T47D (cell line): ENCODE measurements around the gene BRME1.
A peak's percentile ranks its signal among the peaks of the same experiment; 100 is the strongest.

Source experiments
- DNase-seq, 2 experiments: peaks; one replicate each; pipeline versions ENCODE4 v3.0.0 to v3.0.0-alpha.2; 2011 to 2012; ENCODE audit warnings: low read depth in 1 of 2, low spot score in 1 of 2
- JUND ChIP-seq: IDR thresholded peaks from 2 replicates; pipeline ENCODE4 v1.6.1; 2012; ENCODE audit warnings: low read depth
- in situ Hi-C: cut with HindIII; loops from 2 replicates; pipeline ENCODE4 v1.10.0; 2016; ENCODE audit warnings: low sequenced_read_pairs, low pct_unique_long_range_greater_than_20kb

Gene BRME1

DNA sequence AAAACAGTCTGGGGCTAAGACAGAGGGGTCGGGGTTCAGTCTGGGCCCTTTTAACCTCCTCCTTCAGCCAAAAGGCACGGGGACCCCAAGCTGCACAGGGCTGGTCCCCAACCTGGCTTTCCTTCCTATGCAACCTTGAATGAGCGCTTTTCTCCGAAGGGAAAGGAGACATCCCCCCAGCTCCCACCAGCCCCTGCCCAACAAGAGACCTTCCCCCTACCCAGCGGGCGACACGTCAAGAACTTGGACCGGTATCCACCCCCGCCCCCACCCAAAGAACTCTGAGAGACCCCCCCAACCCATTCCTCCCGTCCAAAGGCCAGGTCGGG, 64.0 kb downstream of the BRME1 start:
- no peak for DNase-seq
- in situ Hi-C loops, result no loop called here
- no peak for TF ChIP-seq JUND

DNA sequence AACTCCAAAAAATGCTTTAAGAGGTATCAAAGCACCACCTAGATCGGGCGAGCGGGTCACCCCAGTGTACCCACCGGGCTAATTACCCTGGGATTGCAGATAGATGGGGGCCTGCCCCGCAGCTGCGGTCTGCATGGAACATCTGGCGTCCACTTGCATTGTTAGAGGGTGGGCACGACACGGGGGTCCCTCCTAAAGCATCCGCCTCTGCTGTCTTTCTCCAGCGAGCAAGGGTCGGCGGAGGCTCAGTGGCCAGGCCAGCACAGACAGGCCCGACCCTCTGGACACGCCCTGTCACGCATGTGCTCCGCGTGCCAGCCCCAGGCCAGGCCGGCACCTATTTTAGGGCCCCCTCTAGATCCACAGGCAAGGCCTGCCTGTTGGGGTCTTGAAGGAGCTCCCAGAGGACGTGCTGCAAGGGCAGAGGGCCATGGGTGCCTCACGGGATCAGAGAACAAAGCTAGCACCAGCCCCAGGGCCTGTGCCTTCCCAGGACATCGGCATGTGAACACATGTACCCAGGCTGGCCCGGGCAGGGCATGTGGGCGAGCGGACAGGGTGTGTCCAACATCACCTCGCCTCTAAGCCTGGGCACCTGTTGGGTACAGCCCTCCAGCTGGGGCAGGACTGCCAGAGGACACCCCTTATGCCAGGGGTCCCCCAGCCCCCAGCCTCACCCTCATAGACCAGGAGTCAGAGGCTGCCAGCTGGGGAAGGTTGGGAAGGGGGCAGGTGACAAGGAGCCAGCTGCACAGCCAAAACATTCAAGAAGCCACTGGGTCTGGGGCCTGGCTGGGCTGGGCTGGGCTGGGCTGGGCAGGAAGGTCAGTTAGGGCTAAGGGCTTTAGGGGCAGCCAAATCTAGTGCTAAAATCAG, 64.6 kb downstream of the BRME1 start:
- in situ Hi-C loops, result no loop called here
- TF ChIP-seq JUND, result no peak
- no peak for DNase-seq

DNA sequence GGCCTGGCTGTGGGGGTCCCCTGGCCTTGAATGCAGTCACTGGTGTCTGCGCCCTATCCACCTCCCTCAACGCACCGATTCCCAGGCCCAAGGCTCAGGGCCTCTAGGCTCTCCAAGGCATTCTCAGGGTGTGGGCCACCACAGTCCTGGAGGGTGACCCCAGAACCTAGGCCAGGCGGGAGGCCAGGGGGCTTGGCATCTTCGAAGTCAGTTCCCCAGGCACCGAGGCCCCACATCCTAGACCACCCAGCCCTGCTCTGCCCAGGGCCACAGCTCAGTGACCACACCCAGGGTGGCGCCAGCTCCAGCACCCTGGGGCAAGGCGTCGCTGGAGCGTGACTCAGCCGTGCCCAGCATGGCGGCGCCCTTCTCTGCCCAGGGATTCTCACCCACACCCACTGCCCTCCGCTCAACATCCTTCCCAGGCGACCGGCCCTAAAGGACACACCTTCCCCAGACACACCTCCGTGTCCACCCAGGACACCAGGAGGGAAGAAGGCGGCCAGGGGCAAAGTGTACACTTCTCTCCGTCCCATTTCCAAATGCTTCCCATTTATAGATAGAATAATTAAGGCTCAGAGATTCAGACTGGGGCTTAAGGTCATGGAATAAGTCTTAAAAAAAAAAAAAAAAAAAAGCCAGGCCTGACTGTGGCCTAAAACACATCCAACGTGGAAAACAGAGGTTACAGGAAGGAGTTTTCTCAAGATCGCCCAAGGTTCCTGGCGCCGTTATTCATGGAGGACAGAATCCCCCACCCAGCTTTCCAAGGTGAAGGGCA, 65.4 kb downstream of the BRME1 start:
- in situ Hi-C loops, result no loop called here
- DNase-seq, result peak; percentile 58 to 64

DNA sequence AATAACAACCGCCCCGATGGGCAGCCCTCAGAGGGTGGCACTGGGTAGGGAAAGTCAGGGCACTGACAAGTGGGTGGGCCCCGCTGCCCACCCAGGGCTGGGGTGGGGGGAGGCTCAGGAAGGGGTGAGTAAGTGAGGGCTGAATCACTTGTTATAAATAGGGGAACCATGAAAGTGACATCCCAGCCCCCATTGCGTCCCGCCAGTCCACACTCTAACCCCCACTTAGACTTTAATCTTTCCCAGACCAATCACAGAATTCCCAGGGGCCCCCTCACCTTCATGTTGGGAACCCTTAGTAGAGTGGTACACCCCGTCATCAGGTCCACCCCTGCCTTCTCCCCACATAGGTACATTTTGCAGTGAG, 66.0 kb downstream of the BRME1 start:
- no peak for DNase-seq
- TF ChIP-seq JUND, result no peak
- in situ Hi-C loops, result no loop called here

More for the DNA sequence above, 65.4 kb downstream of the BRME1 start:
- TF ChIP-seq JUND, result no peak

DNA sequence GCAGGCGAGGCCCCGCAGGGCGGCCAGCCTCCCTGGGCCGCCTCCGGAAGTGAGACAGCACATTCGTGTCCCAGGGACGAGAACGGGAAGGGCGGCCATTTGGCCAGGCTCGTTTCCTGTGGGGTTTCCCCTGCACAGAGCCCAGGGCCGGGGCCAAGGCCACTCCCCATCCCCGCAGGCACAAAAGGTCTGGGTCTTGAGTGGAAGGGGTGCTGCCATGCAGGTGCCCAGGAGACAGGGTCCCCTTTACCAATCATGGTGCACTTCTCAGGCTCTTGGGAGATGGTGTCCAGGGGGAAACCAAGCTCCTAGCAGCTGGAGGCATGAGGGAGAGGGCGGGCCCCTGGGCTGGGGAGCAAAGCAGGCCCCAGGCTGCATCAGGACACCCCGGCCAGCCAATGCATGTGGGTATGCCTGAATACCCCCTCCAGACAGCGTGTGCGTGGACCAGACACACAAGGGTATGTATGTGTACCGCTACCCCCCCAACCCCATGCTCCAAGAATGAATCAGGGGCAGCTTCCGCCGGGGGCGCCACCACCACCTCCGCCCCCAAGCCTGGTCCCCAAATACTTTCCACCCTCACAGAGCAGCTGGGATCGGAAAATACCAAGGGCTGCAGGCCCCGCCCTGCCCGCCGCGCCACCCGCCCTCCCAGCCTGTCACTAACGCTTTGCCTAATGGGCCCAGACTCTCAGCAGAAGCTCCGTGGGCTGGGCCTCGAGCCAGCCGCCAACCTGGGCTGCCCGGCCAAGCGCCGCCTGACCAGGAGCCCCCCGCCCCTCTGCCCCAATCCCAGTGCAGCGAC, 66.6 kb downstream of the BRME1 start:
- peak; percentile 70 to 81 for DNase-seq
- TF ChIP-seq JUND, result no peak
- in situ Hi-C loops, result no loop called here

DNA sequence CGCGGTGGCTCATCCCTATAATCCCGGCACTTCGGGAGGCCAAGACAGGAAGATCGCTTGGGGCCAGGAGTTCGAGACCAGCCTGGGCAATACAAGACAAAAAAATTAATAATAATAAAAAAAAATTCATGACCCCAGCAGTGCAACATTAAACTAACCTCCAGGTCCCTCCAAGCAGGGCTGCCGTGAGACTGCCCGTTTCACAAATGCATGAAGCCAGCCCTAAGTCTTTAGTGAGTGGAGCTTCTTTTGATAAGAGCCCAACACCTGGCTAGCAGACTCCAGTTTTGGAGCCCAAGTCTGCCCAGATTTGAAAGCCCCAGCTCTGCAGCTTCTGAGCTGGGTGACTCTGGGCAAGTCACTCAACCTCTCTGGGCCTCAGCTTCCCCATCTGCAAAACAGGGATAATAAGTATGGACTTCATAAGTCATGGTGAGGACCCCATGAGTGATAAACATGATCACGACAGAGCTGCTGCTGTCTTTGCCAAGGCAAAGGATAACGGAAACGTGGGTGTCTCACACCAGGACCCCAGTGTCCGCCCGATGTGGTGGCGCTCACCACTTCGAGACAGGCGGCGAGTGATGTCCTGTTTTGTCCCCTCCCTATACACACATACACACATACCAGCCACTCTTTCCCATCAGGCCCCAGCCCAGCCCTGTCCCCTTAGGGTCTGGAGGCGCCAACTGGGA, 67.3 kb downstream of the BRME1 start:
- in situ Hi-C loops, result no loop called here
- no peak for TF ChIP-seq JUND
- DNase-seq, result no peak

DNA sequence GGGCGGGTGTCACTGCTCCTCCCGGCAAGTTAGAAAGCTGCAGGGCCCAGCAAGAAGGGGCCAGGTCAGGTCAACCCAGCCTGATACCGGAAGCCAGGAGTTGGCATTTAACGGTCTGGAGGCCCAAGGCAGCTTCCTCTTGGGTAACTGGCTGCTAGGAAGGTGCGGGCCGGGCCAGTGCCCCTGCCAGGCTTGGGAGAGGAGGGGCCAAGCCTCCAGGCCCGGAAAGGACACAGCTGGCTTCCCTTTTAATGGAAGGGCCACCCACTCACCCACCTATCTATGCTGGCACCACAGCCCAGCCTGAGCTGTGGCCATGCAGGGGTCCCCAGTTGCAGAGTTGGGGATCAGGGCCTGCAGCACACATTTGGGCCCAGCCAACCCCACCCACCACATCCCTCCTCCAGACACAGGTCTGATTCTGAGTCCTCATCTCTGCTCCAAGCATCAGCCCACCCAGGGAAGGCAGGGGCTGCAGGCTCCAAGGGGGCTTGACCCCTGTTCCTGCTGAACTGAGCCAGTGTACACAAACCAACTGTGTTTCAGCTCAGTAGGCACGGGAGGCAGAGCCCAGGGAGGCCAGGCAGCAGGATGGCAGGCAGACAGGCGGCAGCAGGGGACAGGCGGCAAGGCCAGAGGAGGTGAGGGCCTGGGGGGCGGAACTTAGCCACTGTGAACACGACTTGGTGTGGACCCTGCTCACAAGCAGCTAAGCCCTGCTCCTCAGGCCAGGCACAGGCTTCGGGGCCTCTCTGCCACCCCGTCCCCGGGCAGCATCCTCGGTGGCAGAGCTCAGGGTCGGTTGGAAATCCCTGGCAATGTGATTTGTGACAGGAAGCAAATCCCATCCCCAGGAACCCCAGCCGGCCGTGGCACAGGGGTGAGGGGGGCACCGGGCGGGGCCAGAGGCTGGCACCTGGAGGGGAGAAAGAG, 69.9 kb downstream of the BRME1 start:
- DNase-seq, result no peak
- in situ Hi-C loops, result no loop called here
- no peak for TF ChIP-seq JUND

DNA sequence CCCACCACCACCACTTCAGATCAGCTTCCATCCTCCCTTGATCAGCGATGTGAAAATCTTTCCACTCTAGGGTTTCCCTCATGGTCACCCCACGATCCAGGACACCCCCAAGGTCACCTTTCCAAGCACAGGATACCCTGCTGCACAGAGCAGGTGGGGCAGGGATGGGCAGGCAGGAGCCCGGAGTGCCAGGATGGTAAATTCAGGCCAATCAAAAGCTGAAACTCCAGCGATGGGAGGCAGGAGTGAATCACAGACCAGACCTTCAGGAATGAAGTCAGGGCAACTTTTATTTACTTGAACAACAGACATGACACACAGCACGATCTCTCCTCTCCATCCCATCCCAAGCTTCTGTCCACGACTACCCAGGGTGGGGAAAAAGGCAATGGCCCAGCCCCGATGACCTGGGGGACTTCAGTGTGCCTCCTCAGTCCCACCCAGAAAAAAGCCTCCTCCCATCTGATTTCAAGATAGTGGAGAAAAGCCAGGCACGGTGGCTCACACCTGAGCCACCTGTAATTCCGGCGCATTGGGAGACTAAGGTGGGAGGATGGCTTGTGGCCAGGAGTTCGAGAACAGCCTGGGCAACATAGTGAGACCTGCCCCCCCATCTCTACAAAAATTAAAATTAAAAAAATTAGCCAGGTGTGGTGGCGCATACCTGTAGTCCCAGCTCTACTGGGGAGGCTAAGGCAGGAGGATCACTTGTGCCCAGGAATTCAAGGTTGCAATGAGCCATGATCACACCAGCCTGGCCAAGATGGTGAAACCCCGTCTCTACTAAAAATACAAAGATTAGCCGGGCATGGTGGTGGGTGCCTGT, 71.5 kb downstream of the BRME1 start:
- peak; percentile 47 to 85 for DNase-seq
- in situ Hi-C loops, result no loop called here
- no peak for TF ChIP-seq JUND

DNA sequence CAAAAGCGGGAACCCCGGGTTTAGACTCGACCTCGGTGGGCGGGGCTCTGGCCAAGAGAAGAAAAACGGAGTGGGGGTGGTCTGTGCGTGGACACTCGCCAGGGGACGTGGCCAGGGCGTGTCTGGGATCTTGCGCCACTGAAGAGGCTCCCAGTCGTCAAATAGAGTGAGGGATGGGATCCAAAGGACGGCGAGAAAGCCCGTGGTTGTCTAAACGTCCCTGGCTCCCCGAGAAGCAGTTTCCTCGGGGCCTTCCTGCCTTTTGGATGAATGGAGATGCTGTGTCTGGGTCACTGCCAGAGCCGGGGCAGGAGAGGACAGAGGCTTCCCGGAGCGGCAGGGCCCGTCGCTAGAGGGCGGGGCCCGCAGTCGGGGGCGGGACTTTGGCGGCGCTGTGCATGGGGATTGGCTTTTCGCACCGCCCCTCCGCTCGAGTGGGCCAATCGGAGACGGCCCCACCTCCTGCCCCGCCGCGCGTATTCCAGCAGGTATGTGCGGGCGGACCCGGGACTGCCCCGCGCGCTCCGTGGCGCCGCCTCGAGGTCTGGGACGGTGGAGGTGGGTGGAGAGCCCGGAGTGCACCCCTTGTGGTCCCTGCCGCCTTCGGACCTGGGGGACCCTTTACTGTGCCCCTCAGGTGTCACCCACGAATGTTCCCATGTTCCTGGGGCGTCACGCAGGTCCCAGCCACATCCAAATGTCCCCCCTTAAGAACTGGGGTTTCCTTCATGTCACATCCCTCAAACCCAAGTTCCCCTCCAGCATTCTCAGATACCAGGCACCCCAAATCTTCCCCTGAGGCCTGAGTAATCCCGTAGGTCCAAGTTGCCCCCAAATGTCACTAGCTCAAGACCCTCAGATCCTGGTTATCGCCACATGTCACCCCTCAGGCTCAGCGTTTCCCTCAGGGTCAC, 72.3 kb downstream of the BRME1 start:
- DNase-seq, result peak; percentile 93 to 94
- in situ Hi-C loops, result no loop called here
- no peak for TF ChIP-seq JUND
